K562 (cell line): ENCODE measurements around the gene ALG8. TPM values are rescaled to one million over a fixed set of nuclear protein-coding genes. Genes with fewer than 3 reads are reported as not detected.

Experiments used
- CCNT2 ChIP-seq: IDR thresholded peaks from 2 replicates; pipeline ENCODE4 v1.6.1; 2011; ENCODE audit warnings: borderline replicate concordance, low read depth, mild to moderate bottlenecking, moderate library complexity, mixed read lengths, low read length; ENCODE audit not compliant: insufficient read length; ENCODE audit errors: extremely low read depth
- CHD1 ChIP-seq: fragments of 200-600 bp; sonication (generic); IDR thresholded peaks from one replicate; pipeline ENCODE4 v1.6.1; 2012; ENCODE audit warnings: mild to moderate bottlenecking, moderate library complexity, low read length, inconsistent platforms
- E2F3 ChIP-seq: fragments of 250-450 bp; sonication (Bioruptor Pico); IDR thresholded peaks from 2 replicates; pipeline ENCODE4 v1.4.0; 2020; ENCODE audit warnings: mild to moderate bottlenecking
- ETV6 ChIP-seq, 3 experiments: fragments of 150-350 bp in 1 of 3; sonication (generic) in 1 of 3; formaldehyde crosslinking in 1 of 3; IDR thresholded peaks; 2 replicates each; pipeline versions ENCODE4 v1.6.1 to v1.8.0; 2014 to 2022; ENCODE audit warnings: borderline replicate concordance in 2 of 3, low read depth in 2 of 3, antibody characterized with exemption in 1 of 3, low read length in 1 of 3, mild to moderate bottlenecking in 1 of 3, missing genetic modification reagents in 1 of 3
- HDGF ChIP-seq: fragments of 450-650 bp; IDR thresholded peaks from 2 replicates; pipeline ENCODE4 v1.6.1; 2016
- MTF1 ChIP-seq: fragments of 250-450 bp; sonication (Bioruptor Pico); IDR thresholded peaks from 2 replicates; pipeline ENCODE4 v1.9.0; 2021; ENCODE audit warnings: moderate library complexity, mild to moderate bottlenecking, inconsistent platforms, borderline replicate concordance
- NONO ChIP-seq, 2 experiments: fragments of 200-400 bp in 1 of 2; fragments of 450-650 bp in 1 of 2; formaldehyde crosslinking in 1 of 2; IDR thresholded peaks; 2 replicates each; pipeline ENCODE4 v1.6.1; 2017; ENCODE audit warnings: low read depth in 2 of 2, mild to moderate bottlenecking in 2 of 2, moderate library complexity in 2 of 2, low read length in 1 of 2
- RAD21 ChIP-seq, 2 experiments: fragments of 250-450 bp in 1 of 2; fragments of 450-650 bp in 1 of 2; sonication (Bioruptor Pico) in 1 of 2; formaldehyde crosslinking in 1 of 2; IDR thresholded peaks in 1 of 2; conservative IDR thresholded peaks in 1 of 2; 2 replicates each; pipeline versions ENCODE4 v1.4.0 to v1.8.0; 2020 to 2022; ENCODE audit warnings: mild to moderate bottlenecking in 2 of 2, moderate library complexity in 1 of 2
- SRSF9 ChIP-seq: fragments of 200-400 bp; formaldehyde crosslinking; IDR thresholded peaks from 2 replicates; pipeline ENCODE4 v1.6.1; 2017; ENCODE audit warnings: low read depth, low read length, borderline replicate concordance
- TAF9B ChIP-seq: fragments of 450-650 bp; IDR thresholded peaks from 2 replicates; pipeline ENCODE4 v1.6.1; 2018; ENCODE audit warnings: mild to moderate bottlenecking; ENCODE audit not compliant: partially characterized antibody
- ZKSCAN8 ChIP-seq: fragments of 200-800 bp; sonication (Bioruptor generic); IDR thresholded peaks from 2 replicates; pipeline ENCODE4 v1.6.1; 2016; ENCODE audit warnings: missing genetic modification characterization, missing compliant biosample characterization
- ZNF717 ChIP-seq: fragments of 250-450 bp; sonication (Bioruptor Pico); IDR thresholded peaks from 2 replicates; pipeline ENCODE4 v1.5.0; 2021
- polyA plus RNA-seq, 8 experiments: library from polyadenylated mRNA; depleted of rRNA in 4 of 8; stranded (reverse) in 5 of 8; unstranded in 3 of 8; fragments of >200 nt; fragmentation: Nextera tagmentation in 2 of 8; fragmentation: Illumina TruSeq in 1 of 8; extraction: Ambion mirVana in 2 of 8; extraction: Trizol in 1 of 8; gene quantifications; 2 replicates each; pipeline versions ENCODE4 v1.2.1 to v1.2.3, GENCODE V29; 2011 to 2014; ENCODE audit warnings: inconsistent platforms in 1 of 8, missing spikeins in 1 of 8
- total RNA-seq, 7 experiments: library from RNA; depleted of rRNA in 6 of 7; stranded (reverse); fragments of >200 nt in 6 of 7; fragmentation: Illumina TruSeq in 2 of 7; extraction: Trizol in 2 of 7; gene quantifications; 2 replicates each; pipeline versions ENCODE4 v1.2.1 to v1.2.3, GENCODE V29; 2011 to 2021; ENCODE audit warnings: low replicate concordance in 1 of 7
- TF ChIP-seq, protein P1 (sequence below), 2 experiments: fragments of 450-650 bp; conservative IDR thresholded peaks; 2 replicates each; pipeline ENCODE4 v1.6.1; 2017; ENCODE audit warnings: mild to moderate bottlenecking in 2 of 2, moderate library complexity in 2 of 2
- TF ChIP-seq, protein P2 (sequence below): IDR thresholded peaks from 2 replicates; pipeline ENCODE4 v1.6.1; 2011; ENCODE audit not compliant: insufficient read length; ENCODE audit errors: extremely low read depth
- TF ChIP-seq, protein P3 (sequence below): fragments of 450-650 bp; IDR thresholded peaks from 2 replicates; pipeline ENCODE4 v1.6.1; 2018; ENCODE audit not compliant: partially characterized antibody
- TF ChIP-seq, protein P4 (sequence below): fragments of 200-400 bp; formaldehyde crosslinking; IDR thresholded peaks from 2 replicates; pipeline ENCODE4 v1.6.1; 2017; ENCODE audit warnings: mild to moderate bottlenecking, low read depth, low read length, moderate library complexity
- TF ChIP-seq, protein P5 (sequence below), 2 experiments: IDR thresholded peaks; 2 replicates each; pipeline ENCODE4 v1.6.1; 2011; ENCODE audit warnings: borderline replicate concordance in 1 of 2, control low read depth in 1 of 2, low read depth in 1 of 2, low read length in 1 of 2, mild to moderate bottlenecking in 1 of 2, mixed read lengths in 1 of 2, moderate library complexity in 1 of 2; ENCODE audit not compliant: insufficient read depth in 1 of 2, insufficient read length in 1 of 2, poor library complexity in 1 of 2, severe bottlenecking in 1 of 2; ENCODE audit errors: extremely low read depth in 1 of 2

The ALG8 gene
- total and polyA plus RNA-seq, 9 of the 15 experiments (the other 6 are each of a cell fraction or from before 2014, with no cell fraction given), result 59.3 to 189 (median 106) TPM

DNA sequence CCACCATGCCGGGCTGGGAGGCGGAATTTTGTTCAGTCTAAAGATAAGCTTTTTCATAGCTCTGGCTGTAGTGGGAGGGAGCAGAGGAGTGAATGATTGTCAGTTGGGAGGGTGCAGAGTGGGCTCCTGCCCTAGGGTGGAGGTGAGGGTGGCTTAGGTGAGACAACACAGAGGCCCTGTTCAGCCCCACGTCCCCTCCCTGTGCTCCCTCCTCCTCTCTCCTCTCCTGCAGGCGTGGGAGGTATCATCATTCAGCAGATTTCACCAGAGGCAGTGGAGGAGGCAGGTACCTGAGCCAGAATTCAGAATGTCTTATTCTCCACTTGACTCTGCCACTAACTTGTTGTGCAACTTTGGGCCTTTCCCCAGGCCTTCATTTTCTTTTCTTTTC is 77.5 kb downstream of the ALG8 start (continued):
- TF ChIP-seq NONO (IDR thresholded peaks at IDR 0.05; ENCODE audit: low read depth in 2 of 2, low read length in 1 of 2) (no peak), E2F3 (CRISPR knock-in tag) (no peak), MTF1 (CRISPR knock-in tag) (no peak), ETV6 (IDR thresholded peaks at IDR 0.05; ENCODE audit: borderline replicate concordance in 1 of 2, low read depth in 2 of 2, low read length in 1 of 2) (no peak), ETV6 (CRISPR knock-in tag; IDR thresholded peaks at IDR 0.05; ENCODE audit: borderline replicate concordance) (no peak), CCNT2 (no peak), ZKSCAN8 (CRISPR knock-in tag) (no peak), ZNF717 (CRISPR knock-in tag) (no peak), CHD1 (no peak), RAD21 (CRISPR knock-in tag; conservative IDR thresholded peaks at IDR 0.05 in 1 of 2, IDR thresholded peaks at IDR 0.05 in 1 of 2) (no peak), SRSF9 (no peak), HDGF (no peak), TAF9B (no peak)
- TF ChIP-seq, protein P1, sequence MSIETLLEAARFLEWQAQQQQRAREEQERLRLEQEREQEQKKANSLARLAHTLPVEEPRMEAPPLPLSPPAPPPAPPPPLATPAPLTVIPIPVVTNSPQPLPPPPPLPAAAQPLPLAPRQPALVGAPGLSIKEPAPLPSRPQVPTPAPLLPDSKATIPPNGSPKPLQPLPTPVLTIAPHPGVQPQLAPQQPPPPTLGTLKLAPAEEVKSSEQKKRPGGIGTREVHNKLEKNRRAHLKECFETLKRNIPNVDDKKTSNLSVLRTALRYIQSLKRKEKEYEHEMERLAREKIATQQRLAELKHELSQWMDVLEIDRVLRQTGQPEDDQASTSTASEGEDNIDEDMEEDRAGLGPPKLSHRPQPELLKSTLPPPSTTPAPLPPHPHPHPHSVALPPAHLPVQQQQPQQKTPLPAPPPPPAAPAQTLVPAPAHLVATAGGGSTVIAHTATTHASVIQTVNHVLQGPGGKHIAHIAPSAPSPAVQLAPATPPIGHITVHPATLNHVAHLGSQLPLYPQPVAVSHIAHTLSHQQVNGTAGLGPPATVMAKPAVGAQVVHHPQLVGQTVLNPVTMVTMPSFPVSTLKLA (conservative IDR thresholded peaks at IDR 0.05), result no peak
- TF ChIP-seq, protein P2, sequence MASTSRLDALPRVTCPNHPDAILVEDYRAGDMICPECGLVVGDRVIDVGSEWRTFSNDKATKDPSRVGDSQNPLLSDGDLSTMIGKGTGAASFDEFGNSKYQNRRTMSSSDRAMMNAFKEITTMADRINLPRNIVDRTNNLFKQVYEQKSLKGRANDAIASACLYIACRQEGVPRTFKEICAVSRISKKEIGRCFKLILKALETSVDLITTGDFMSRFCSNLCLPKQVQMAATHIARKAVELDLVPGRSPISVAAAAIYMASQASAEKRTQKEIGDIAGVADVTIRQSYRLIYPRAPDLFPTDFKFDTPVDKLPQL, result no peak
- TF ChIP-seq, protein P3, sequence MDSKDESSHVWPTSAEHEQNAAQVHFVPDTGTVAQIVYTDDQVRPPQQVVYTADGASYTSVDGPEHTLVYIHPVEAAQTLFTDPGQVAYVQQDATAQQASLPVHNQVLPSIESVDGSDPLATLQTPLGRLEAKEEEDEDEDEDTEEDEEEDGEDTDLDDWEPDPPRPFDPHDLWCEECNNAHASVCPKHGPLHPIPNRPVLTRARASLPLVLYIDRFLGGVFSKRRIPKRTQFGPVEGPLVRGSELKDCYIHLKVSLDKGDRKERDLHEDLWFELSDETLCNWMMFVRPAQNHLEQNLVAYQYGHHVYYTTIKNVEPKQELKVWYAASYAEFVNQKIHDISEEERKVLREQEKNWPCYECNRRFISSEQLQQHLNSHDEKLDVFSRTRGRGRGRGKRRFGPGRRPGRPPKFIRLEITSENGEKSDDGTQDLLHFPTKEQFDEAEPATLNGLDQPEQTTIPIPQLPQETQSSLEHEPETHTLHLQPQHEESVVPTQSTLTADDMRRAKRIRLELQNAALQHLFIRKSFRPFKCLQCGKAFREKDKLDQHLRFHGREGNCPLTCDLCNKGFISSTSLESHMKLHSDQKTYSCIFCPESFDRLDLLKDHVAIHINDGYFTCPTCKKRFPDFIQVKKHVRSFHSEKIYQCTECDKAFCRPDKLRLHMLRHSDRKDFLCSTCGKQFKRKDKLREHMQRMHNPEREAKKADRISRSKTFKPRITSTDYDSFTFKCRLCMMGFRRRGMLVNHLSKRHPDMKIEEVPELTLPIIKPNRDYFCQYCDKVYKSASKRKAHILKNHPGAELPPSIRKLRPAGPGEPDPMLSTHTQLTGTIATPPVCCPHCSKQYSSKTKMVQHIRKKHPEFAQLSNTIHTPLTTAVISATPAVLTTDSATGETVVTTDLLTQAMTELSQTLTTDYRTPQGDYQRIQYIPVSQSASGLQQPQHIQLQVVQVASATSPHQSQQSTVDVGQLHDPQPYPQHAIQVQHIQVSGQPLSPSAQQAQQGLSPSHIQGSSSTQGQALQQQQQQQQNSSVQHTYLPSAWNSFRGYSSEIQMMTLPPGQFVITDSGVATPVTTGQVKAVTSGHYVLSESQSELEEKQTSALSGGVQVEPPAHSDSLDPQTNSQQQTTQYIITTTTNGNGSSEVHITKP, result peak; percentile 50
- TF ChIP-seq, protein P4, sequence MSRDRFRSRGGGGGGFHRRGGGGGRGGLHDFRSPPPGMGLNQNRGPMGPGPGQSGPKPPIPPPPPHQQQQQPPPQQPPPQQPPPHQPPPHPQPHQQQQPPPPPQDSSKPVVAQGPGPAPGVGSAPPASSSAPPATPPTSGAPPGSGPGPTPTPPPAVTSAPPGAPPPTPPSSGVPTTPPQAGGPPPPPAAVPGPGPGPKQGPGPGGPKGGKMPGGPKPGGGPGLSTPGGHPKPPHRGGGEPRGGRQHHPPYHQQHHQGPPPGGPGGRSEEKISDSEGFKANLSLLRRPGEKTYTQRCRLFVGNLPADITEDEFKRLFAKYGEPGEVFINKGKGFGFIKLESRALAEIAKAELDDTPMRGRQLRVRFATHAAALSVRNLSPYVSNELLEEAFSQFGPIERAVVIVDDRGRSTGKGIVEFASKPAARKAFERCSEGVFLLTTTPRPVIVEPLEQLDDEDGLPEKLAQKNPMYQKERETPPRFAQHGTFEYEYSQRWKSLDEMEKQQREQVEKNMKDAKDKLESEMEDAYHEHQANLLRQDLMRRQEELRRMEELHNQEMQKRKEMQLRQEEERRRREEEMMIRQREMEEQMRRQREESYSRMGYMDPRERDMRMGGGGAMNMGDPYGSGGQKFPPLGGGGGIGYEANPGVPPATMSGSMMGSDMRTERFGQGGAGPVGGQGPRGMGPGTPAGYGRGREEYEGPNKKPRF, result no peak
- TF ChIP-seq, protein P5, sequence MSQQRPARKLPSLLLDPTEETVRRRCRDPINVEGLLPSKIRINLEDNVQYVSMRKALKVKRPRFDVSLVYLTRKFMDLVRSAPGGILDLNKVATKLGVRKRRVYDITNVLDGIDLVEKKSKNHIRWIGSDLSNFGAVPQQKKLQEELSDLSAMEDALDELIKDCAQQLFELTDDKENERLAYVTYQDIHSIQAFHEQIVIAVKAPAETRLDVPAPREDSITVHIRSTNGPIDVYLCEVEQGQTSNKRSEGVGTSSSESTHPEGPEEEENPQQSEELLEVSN (IDR thresholded peaks at IDR 0.05; ENCODE audit: borderline replicate concordance in 1 of 2, extremely low read depth in 1 of 2, insufficient read depth in 1 of 2, insufficient read length in 1 of 2, low read depth in 1 of 2, low read length in 1 of 2, poor library complexity in 1 of 2, severe bottlenecking in 1 of 2), result no peak
